Measurements from ENCODE around the gene HOXD8. TPM values are rescaled to one million over a fixed set of nuclear protein-coding genes. Genes with fewer than 3 reads are reported as not detected.

The HOXD8 gene
- total and polyA plus RNA-seq, 2 of the 8 experiments (the other 6 are each of a cell fraction or from before 2014, with no cell fraction given) = not detected

DNA sequence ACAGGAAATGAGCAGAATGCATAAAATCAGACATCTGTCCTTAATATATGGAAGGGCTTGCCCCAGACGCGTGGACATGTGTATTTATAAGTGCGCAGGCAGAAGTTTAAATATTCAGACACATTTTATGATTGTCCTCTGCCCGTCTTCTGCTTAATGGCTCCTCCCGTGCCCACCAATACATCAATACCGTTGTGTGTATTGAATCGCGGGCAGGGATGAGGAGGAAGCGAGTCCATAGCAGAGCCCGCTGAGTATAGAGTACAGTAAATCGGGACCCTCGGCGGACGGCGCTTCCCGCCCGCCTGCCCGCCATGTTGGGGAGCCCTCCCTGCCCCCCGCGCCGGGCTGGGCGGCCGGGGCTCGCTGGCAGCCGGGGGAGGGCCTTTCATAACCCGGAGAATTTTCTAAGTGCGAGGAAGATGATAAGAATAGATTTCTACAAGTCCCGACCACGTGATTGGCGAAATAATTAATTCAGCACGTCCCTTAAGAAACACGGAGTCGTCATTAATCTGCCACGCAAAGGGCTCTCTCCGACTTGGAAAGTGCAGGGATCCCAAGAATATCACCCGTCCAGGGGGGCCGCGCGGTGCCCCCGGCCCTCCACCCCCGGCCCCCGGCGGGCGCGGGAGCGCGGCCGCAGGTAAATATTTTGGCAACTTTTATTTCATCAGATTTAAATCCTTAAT, 27.4 kb downstream of the HOXD8 start, which contains the start of gene HOXD3:
Gene HOXD3, plus strand, starts transcription at position 501 of the 692 bp plus-strand sequence. CDS start 11,808 bp downstream, outside the sequence.
- CTCF ChIA-PET (ENCODE audit: partially characterized antibody) = interaction anchor here (0.7 to 1.1 kb wide), 2 partner anchors 30 to 861 kb away, joined by 3 to 5 read pairs; no protein-coding TSS in a partner anchor
- H2AK5ac ChIP-seq (ENCODE audit: low read depth, low read length) = no peak within 1 kb of the TSS
- DNase-seq (ENCODE audit: low read depth in 1 of 2, low spot score in 2 of 2) (no peak), FAIRE-seq (no peak)
- no peak within 1 kb of the TSS for H3K4ac ChIP-seq (replicated peaks; ENCODE audit: insufficient read length, low read depth, low read length)
- no peak within 1 kb of the TSS for H2BK5ac ChIP-seq (ENCODE audit: low read depth, low read length)
- H3K9me3 ChIP-seq (ENCODE audit: insufficient read depth in 2 of 2, low read depth in 1 of 2, low read length in 1 of 2) = no peaks in the 10 kb centered on the region
- H2BK15ac ChIP-seq (ENCODE audit: low read length) = no peak within 1 kb of the TSS
- H4K20me1 ChIP-seq (replicated peaks in 1 of 2; ENCODE audit: control insufficient read depth in 1 of 2, insufficient read depth in 2 of 2, low read length in 2 of 2) = peaks cover 23 to 43% of the 10 kb centered on the region in 2 experiments
- peaks cover 0 to 10% (median 0%) of the 10 kb centered on the region in 4 experiments; a peak in 1 of 8 replicates for H3K36me3 ChIP-seq (ENCODE audit: control insufficient read depth in 2 of 4, insufficient read depth in 4 of 4, low read length in 3 of 4)
- H3K23me2 ChIP-seq (ENCODE audit: low read depth, low read length) = no peaks in the 10 kb centered on the region
- H3K14ac ChIP-seq (ENCODE audit: insufficient read length) = no peak within 1 kb of the TSS
- H4K91ac ChIP-seq (replicated peaks; ENCODE audit: insufficient read length, low read length) = no peak within 1 kb of the TSS
- no peak within 1 kb of the TSS for H3K9ac ChIP-seq (replicated peaks in 1 of 4; ENCODE audit: extremely low read depth in 1 of 4, low read depth in 3 of 4, low read length in 3 of 4)
- no peak within 1 kb of the TSS for H3K18ac ChIP-seq (ENCODE audit: extremely low read depth, low read length)
- H3K4me2 ChIP-seq (ENCODE audit: insufficient read depth in 1 of 2, low read depth in 2 of 2, low read length in 2 of 2) = no peak within 1 kb of the TSS
- no peaks in the 10 kb centered on the region for H3K79me1 ChIP-seq (ENCODE audit: low read depth, low read length)
- no peak within 1 kb of the TSS; a peak in 1 of 8 replicates for H3K4me3 ChIP-seq (ENCODE audit: extremely low read depth in 1 of 4, insufficient read depth in 2 of 4, low read depth in 3 of 4, low read length in 4 of 4)
- peaks cover 98 to 100% (median 100%) of the 10 kb centered on the region in 4 experiments for H3K27me3 ChIP-seq (replicated peaks in 1 of 4; ENCODE audit: control insufficient read depth in 3 of 4, extremely low read depth in 1 of 4, insufficient read depth in 3 of 4, low read length in 3 of 4)
- no peak within 1 kb of the TSS for H2BK20ac ChIP-seq (ENCODE audit: low read length)
- no peak within 1 kb of the TSS for H4K5ac ChIP-seq (ENCODE audit: insufficient read length, low read depth, low read length)
- H3K4me1 ChIP-seq (replicated peaks in 1 of 4; ENCODE audit: control insufficient read depth in 3 of 4, insufficient read depth in 4 of 4, low read length in 3 of 4) = peaks cover 0 to 12% (median 7%) of the 10 kb centered on the region in 4 experiments; a peak in 5 of 7 replicates
- H4K8ac ChIP-seq (ENCODE audit: extremely low read depth, insufficient read depth, low read length) = no peak within 1 kb of the TSS
- WGBS, 2 experiments (ENCODE audit: extremely low coverage in 1 of 2, insufficient coverage in 1 of 2, insufficient read length in 1 of 2, insufficient replicate concordance in 2 of 2, low coverage in 1 of 2, low lambda C conversion rate in 2 of 2, missing lambda C conversion rate in 1 of 2) = 4% methylated on average over 33 of the region's 48 CpGs; no CpG with 5 or more reads in 1 of the 2 experiments
- POLR2A ChIA-PET (ENCODE audit: partially characterized antibody) = interaction anchor here (1.4 kb wide), 1 partner anchor 27 kb away, joined by 3 read pairs; no protein-coding TSS in a partner anchor
- H2AFZ ChIP-seq (ENCODE audit: low read length) = no peak within 1 kb of the TSS
- H3K27ac ChIP-seq (ENCODE audit: low read depth, low read length) = no peak within 1 kb of the TSS
- no peak within 1 kb of the TSS for H3K23ac ChIP-seq (ENCODE audit: insufficient read length)
- H2BK120ac ChIP-seq (replicated peaks; ENCODE audit: low read depth, low read length) = no peak within 1 kb of the TSS
- H2BK12ac ChIP-seq (ENCODE audit: low read depth, low read length) = no peak within 1 kb of the TSS
- TF ChIP-seq RBBP5 (IDR thresholded peaks at IDR 0.05; ENCODE audit: borderline replicate concordance, low read depth, low read length) = no peak
- TF ChIP-seq BACH1 (IDR thresholded peaks at IDR 0.05; ENCODE audit: low read length) = no peak
- TF ChIP-seq NANOG (IDR thresholded peaks at IDR 0.05; ENCODE audit: insufficient read depth, low read depth, low read length, poor library complexity, severe bottlenecking) = no peak
- no peak for TF ChIP-seq POLR2AphosphoS5 (IDR thresholded peaks at IDR 0.05; ENCODE audit: low read depth, low read length)
- no peak for TF ChIP-seq BRCA1 (IDR thresholded peaks at IDR 0.05; ENCODE audit: low read depth, low read length)
- no peak for TF ChIP-seq JUND (IDR thresholded peaks at IDR 0.05; ENCODE audit: low read length)
- TF ChIP-seq YY1 (IDR thresholded peaks at IDR 0.05; ENCODE audit: low read depth, low read length) = peak; percentile 54; the same call in 1 of the 2 replicates
- TF ChIP-seq, protein P1, sequence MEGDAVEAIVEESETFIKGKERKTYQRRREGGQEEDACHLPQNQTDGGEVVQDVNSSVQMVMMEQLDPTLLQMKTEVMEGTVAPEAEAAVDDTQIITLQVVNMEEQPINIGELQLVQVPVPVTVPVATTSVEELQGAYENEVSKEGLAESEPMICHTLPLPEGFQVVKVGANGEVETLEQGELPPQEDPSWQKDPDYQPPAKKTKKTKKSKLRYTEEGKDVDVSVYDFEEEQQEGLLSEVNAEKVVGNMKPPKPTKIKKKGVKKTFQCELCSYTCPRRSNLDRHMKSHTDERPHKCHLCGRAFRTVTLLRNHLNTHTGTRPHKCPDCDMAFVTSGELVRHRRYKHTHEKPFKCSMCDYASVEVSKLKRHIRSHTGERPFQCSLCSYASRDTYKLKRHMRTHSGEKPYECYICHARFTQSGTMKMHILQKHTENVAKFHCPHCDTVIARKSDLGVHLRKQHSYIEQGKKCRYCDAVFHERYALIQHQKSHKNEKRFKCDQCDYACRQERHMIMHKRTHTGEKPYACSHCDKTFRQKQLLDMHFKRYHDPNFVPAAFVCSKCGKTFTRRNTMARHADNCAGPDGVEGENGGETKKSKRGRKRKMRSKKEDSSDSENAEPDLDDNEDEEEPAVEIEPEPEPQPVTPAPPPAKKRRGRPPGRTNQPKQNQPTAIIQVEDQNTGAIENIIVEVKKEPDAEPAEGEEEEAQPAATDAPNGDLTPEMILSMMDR (IDR thresholded peaks at IDR 0.05; ENCODE audit: control extremely low read depth in 1 of 3, insufficient read depth in 1 of 3, low read depth in 1 of 3, low read length in 3 of 3) = no peak
- H3K56ac ChIP-seq (replicated peaks; ENCODE audit: insufficient read length, low read depth, low read length) = no peak within 1 kb of the TSS
- no peaks in the 10 kb centered on the region for H3K79me2 ChIP-seq (ENCODE audit: control insufficient read depth in 1 of 2, insufficient read depth in 2 of 2, low read length in 2 of 2)
